Measurements from ENCODE around the gene LUC7L3.

LUC7L3 gene

DNA sequence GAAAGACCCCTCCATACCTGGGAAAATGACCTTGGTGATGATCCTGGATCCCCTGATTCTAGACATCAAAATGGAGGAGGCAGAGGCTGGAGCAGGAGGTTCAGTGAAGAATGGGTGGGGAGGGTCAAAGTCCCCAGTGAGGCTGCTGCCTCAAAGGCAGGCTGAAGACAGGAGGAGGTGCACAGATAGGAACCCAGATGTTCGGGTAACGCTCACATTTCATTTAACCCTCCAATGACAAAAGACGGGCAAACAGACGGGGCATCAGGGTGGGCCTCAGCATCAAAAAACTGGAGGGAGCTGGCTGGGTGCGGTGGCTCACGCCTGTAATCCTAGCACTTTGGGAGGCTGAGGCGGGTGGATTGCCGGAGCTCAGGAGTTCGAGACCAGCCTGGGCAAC, 48.0 kb downstream of the LUC7L3 start, which contains the start of gene ANKRD40CL:
ANKRD40CL (minus strand) TSS at position 73 of the 400 bp plus-strand sequence. CDS start 605 bp downstream, outside the sequence.
- Histone ChIP-seq H3K27ac (ENCODE audit: extremely low read depth, low read depth, low read length) (no peak within 1 kb of the TSS), H3K4me3 (ENCODE audit: low read depth, low read length) (no peak within 1 kb of the TSS), H3K36me3 (ENCODE audit: control insufficient read depth in 2 of 2, insufficient read depth in 1 of 2, low read length in 2 of 2) (no peaks in the 10 kb centered on the region), H3K9me3 (ENCODE audit: control insufficient read depth, insufficient read depth, low read depth, low read length) (no peaks in the 10 kb centered on the region), H3K4me1 (ENCODE audit: control insufficient read depth, insufficient read depth, low read length) (peaks cover 8% of the 10 kb centered on the region)
- TF ChIP-seq, protein P1, sequence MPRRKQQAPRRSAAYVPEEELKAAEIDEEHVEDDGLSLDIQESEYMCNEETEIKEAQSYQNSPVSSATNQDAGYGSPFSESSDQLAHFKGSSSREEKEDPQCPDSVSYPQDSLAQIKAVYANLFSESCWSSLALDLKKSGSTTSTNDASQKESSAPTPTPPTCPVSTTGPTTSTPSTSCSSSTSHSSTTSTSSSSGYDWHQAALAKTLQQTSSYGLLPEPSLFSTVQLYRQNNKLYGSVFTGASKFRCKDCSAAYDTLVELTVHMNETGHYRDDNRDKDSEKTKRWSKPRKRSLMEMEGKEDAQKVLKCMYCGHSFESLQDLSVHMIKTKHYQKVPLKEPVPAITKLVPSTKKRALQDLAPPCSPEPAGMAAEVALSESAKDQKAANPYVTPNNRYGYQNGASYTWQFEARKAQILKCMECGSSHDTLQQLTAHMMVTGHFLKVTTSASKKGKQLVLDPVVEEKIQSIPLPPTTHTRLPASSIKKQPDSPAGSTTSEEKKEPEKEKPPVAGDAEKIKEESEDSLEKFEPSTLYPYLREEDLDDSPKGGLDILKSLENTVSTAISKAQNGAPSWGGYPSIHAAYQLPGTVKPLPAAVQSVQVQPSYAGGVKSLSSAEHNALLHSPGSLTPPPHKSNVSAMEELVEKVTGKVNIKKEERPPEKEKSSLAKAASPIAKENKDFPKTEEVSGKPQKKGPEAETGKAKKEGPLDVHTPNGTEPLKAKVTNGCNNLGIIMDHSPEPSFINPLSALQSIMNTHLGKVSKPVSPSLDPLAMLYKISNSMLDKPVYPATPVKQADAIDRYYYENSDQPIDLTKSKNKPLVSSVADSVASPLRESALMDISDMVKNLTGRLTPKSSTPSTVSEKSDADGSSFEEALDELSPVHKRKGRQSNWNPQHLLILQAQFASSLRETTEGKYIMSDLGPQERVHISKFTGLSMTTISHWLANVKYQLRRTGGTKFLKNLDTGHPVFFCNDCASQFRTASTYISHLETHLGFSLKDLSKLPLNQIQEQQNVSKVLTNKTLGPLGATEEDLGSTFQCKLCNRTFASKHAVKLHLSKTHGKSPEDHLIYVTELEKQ (tag by site-specific recombination; IDR thresholded peaks at IDR 0.05; ENCODE audit: borderline replicate concordance) = no peak
- TF ChIP-seq, protein P2, sequence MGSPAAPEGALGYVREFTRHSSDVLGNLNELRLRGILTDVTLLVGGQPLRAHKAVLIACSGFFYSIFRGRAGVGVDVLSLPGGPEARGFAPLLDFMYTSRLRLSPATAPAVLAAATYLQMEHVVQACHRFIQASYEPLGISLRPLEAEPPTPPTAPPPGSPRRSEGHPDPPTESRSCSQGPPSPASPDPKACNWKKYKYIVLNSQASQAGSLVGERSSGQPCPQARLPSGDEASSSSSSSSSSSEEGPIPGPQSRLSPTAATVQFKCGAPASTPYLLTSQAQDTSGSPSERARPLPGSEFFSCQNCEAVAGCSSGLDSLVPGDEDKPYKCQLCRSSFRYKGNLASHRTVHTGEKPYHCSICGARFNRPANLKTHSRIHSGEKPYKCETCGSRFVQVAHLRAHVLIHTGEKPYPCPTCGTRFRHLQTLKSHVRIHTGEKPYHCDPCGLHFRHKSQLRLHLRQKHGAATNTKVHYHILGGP (tag by site-specific recombination; IDR thresholded peaks at IDR 0.05) = no peak
- TF ChIP-seq ZNF138 (tag by site-specific recombination; IDR thresholded peaks at IDR 0.05; ENCODE audit: borderline replicate concordance) = no peak
- TF ChIP-seq ZNF530 (tag by site-specific recombination; IDR thresholded peaks at IDR 0.05; ENCODE audit: low read depth) = no peak
- no peak for TF ChIP-seq KLF8 (tag by site-specific recombination; IDR thresholded peaks at IDR 0.05)
- no peak for TF ChIP-seq ZNF174 (tag by site-specific recombination; IDR thresholded peaks at IDR 0.05)
- TF ChIP-seq ZNF624 (tag by site-specific recombination; IDR thresholded peaks at IDR 0.05) = no peak
- TF ChIP-seq, protein P3, sequence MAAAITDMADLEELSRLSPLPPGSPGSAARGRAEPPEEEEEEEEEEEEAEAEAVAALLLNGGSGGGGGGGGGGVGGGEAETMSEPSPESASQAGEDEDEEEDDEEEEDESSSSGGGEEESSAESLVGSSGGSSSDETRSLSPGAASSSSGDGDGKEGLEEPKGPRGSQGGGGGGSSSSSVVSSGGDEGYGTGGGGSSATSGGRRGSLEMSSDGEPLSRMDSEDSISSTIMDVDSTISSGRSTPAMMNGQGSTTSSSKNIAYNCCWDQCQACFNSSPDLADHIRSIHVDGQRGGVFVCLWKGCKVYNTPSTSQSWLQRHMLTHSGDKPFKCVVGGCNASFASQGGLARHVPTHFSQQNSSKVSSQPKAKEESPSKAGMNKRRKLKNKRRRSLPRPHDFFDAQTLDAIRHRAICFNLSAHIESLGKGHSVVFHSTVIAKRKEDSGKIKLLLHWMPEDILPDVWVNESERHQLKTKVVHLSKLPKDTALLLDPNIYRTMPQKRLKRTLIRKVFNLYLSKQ (tag by site-specific recombination; IDR thresholded peaks at IDR 0.05; ENCODE audit: borderline replicate concordance) = no peak
- no peak for TF ChIP-seq ZNF600 (tag by site-specific recombination; IDR thresholded peaks at IDR 0.05)
- no peak for TF ChIP-seq ZNF549 (tag by site-specific recombination; IDR thresholded peaks at IDR 0.05)
- TF ChIP-seq ZNF248 (tag by site-specific recombination; IDR thresholded peaks at IDR 0.05) = no peak
- TF ChIP-seq, protein P4, sequence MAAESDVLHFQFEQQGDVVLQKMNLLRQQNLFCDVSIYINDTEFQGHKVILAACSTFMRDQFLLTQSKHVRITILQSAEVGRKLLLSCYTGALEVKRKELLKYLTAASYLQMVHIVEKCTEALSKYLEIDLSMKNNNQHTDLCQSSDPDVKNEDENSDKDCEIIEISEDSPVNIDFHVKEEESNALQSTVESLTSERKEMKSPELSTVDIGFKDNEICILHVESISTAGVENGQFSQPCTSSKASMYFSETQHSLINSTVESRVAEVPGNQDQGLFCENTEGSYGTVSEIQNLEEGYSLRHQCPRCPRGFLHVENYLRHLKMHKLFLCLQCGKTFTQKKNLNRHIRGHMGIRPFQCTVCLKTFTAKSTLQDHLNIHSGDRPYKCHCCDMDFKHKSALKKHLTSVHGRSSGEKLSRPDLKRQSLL (tag by site-specific recombination; IDR thresholded peaks at IDR 0.05) = no peak
- TF ChIP-seq ZNF214 (tag by site-specific recombination; IDR thresholded peaks at IDR 0.05; ENCODE audit: borderline replicate concordance) = no peak
- TF ChIP-seq ZNF555 (tag by site-specific recombination; conservative IDR thresholded peaks at IDR 0.05) = no peak
- TF ChIP-seq, protein P5, sequence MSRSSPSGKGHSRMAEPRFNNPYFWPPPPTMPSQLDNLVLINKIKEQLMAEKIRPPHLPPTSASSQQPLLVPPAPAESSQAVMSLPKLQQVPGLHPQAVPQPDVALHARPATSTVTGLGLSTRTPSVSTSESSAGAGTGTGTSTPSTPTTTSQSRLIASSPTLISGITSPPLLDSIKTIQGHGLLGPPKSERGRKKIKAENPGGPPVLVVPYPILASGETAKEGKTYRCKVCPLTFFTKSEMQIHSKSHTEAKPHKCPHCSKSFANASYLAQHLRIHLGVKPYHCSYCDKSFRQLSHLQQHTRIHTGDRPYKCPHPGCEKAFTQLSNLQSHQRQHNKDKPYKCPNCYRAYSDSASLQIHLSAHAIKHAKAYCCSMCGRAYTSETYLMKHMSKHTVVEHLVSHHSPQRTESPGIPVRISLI (tag by site-specific recombination; IDR thresholded peaks at IDR 0.05) = no peak
- no peak for TF ChIP-seq ZBTB1 (tag by site-specific recombination; IDR thresholded peaks at IDR 0.05)
- no peak for TF ChIP-seq ZNF404 (tag by site-specific recombination; IDR thresholded peaks at IDR 0.05)
- TF ChIP-seq, protein P6, sequence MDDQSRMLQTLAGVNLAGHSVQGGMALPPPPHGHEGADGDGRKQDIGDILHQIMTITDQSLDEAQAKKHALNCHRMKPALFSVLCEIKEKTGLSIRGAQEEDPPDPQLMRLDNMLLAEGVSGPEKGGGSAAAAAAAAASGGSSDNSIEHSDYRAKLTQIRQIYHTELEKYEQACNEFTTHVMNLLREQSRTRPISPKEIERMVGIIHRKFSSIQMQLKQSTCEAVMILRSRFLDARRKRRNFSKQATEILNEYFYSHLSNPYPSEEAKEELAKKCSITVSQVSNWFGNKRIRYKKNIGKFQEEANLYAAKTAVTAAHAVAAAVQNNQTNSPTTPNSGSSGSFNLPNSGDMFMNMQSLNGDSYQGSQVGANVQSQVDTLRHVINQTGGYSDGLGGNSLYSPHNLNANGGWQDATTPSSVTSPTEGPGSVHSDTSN (CRISPR knock-in tag; IDR thresholded peaks at IDR 0.05) = no peak
- CTCF ChIA-PET = interaction anchor here (1.3 to 3.5 kb wide), 2 partner anchors 15 to 16 kb away, joined by 4 to 27 read pairs; no protein-coding TSS in a partner anchor
- POLR2A ChIA-PET = interaction anchor here (0.7 kb wide), 1 partner anchor 61 kb away, joined by 3 read pairs; no protein-coding TSS in a partner anchor
